Measurements from ENCODE around the gene PRM2.

The PRM2 gene

DNA sequence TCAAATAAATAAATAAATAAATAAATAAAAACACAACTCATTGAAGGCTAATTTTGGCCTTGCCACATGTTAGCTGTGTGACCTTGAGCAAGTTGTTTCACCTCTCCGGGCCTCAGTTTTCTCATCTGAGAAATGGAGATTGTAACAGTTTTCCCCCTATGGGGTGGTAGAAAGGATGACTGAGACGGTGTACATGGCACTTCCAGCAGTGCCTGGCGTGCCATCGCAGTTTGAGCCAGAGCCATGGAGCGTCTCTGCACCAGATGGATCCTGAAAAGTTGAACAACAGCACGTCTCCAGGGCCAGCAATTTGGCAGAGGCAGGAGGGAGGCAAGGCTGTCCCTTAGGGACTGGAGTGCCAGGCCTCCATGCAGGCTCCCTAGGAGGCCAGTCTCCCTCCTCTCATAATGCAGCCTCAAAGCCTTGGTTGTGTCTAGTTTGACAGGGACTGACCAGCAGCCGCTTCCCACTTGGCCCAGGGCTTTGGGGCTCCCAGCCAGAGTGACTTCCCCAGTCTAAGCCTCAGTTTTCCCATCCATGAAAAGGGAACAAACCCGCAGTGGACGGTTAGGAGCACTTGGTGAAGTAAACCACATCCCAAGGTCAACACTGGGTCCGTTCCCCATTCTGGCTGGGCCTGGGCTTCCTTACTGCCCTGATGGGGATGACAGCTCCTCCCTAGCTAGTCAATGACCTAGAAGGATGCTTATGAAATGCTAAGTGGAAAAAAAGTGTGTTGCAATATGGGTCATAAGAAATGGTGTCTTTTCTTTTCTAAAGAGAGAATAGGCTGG lies 39.6 kb downstream of the PRM2 start:
- TF ChIP-seq, protein P1, sequence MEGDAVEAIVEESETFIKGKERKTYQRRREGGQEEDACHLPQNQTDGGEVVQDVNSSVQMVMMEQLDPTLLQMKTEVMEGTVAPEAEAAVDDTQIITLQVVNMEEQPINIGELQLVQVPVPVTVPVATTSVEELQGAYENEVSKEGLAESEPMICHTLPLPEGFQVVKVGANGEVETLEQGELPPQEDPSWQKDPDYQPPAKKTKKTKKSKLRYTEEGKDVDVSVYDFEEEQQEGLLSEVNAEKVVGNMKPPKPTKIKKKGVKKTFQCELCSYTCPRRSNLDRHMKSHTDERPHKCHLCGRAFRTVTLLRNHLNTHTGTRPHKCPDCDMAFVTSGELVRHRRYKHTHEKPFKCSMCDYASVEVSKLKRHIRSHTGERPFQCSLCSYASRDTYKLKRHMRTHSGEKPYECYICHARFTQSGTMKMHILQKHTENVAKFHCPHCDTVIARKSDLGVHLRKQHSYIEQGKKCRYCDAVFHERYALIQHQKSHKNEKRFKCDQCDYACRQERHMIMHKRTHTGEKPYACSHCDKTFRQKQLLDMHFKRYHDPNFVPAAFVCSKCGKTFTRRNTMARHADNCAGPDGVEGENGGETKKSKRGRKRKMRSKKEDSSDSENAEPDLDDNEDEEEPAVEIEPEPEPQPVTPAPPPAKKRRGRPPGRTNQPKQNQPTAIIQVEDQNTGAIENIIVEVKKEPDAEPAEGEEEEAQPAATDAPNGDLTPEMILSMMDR (conservative IDR thresholded peaks at IDR 0.05): no peak
- H3K27ac ChIP-seq: no peak overlapping the region

DNA sequence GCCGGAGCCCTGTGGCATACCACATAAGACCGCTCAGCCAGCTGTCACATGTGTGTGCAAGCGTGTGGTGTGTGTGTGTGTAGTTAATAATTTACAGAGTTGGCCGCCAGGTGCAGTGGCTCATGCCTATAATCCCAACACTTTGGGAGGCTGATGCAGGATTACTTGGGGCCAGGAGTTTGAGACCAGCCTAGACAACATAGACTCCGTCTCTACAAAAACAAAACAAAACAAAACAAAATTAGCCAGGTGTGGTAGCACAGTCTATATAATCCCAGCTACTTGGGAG lies 40.6 kb downstream of the PRM2 start:
- H3K27ac ChIP-seq: no peak overlapping the region
- TF ChIP-seq, protein P1 (conservative IDR thresholded peaks at IDR 0.05): no peak

DNA sequence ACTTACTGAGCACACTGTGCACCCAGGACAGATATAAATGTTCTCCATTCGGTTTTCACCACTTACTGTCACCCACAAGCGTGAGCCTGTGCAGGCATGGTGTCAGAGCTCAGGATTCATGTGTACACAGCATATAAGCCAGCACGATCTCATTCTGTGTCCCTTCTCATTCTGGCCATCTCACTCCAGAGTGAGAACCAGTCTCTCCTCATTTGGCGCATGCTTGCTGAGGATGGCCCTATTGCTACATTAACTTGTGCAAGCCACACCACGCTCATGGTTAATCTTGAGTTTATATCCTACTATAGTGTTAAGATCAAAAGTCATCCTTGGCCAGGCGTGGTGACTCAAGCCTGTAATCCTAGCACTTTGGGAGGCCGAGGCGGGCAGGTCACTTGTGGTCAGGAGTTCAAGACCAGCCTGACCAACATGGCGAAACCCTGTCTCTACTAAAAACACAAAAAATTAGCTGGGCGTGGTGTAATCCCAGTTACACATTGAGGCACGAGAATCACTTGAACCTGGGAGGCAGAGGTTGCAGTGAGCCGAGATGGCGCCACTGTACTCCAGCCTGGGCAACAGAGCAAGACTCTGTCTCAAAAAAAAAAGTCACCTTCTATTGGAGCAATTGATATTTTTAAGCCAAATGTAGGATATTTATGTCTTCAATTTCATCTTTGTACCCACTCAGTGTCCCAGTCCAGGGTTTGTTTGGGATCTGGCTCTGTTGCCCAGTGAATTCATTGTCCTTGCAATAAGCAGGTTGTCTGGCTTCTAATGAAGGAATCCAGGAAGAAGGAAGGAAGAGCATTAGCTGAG lies 41.2 kb downstream of the PRM2 start:
- H3K27ac ChIP-seq: no peak overlapping the region
- TF ChIP-seq, protein P1 (conservative IDR thresholded peaks at IDR 0.05): no peak

DNA sequence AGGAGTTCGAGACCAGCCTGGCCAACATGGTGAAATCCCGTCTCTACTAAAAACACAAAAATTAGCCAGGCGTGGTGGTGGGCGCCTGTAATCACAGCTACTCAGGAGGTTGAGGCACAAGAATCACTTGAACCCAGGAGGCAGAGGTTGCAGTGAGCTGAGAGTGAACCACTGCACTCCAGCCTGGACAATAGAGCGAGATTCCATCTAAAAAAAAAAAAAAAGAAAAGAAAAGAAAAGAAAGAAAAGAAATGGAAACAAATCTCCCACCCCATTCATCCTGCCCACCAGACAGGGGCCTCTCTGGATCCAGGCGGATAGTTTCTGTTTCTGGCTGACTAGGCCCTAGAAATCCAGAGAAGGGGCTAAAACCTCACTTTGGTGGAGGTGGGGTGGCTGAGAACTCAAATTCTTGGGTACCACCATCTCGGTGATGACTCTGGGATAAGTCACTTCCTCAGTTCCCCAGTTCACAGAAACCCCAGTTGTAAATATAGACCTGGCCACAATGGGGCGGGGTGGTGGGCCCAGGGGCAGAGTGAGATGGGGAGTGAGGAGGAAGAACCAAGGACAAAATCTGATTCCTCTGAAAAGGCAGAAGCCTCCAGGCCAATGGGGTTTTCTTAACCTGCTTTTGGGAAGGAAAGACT lies 42.4 kb downstream of the PRM2 start:
- TF ChIP-seq, protein P1 (conservative IDR thresholded peaks at IDR 0.05): no peak
- no peak overlapping the region for H3K27ac ChIP-seq

DNA sequence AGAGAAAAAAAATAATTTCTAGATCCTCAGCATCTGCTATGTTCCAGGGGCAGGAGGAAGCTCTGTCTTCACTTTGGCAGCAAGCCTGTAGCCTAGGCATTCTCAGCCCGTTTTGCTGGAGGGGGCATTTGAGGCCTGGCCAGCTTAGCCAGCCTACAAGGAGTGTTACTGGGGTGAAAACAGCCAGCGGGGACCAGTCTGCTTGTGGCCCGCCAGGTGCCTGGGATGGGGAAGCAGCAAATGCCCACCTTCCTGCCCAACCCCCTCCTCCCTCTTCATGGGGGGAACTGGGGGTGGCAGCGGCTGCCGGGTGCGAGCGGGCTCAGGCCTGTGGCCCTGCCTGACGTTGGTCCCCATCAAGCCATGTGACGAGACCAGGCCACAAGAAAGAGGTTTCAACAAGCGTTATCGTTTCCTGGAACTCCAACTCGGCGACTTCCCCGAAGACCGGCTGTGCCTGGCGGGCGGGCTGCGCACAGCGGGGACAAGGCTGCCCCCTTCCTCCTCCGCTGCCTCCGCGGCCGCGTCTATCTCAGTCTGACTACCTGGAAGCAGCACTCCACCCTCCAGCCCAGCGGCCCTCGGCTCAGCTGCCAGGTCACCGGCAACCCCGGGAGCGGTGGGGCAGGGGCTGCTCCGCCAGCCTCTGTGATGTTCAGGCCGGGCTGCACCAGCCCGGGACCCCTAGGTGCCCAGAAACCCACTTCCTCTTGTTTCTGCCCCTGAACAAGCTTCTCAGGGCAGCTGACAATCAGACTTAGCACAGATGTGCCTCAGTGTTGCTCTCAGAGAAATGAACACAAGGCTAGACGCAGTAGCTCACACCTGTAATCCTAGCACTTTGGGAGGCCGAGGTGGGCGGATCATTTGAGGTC lies 43.2 kb downstream of the PRM2 start:
- no peak overlapping the region for H3K27ac ChIP-seq

DNA sequence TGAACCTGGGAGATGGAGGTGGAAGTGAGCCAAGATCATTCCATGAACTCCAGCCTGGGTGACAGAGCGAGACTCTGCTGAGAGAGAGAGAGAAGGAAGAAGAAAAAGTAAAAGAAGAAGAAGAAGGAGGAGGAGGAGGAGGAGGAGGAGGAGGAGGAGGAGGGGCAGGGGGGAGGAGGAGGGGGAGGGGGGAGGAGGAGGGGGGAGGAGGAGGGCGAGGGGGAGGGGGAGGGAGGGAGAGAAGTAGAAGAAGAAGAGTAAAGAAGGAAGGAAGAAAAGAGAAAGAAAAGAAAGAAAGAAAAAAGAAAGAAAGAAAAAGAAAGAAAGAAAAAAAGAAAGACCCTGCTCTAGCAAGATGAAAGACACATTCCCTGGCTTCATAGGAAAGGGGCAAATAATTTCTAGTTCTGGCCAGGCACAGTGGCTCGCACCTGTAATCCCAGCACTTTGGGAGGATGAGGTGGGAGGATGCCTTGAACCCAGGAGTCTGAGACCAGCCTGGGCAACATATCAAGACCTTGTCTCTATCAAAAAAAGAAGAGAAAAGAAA lies 43.9 kb downstream of the PRM2 start:
- TF ChIP-seq, protein P1 (conservative IDR thresholded peaks at IDR 0.05): no peak
- H3K27ac ChIP-seq: no peak overlapping the region

More for the DNA sequence above, 43.2 kb downstream of the PRM2 start:
- TF ChIP-seq, protein P1 (conservative IDR thresholded peaks at IDR 0.05): no peak

All from VCaP (cell line).